Renal cortex interstitium (tissue), 11 donors: ENCODE measurements around the gene TACR2. TPM values are rescaled to one million over a fixed set of nuclear protein-coding genes. Genes with fewer than 3 reads are reported as not detected.

Experiments used
- DNase-seq, 11 donors: peaks; one replicate each; pipeline ENCODE4 v3.0.0-alpha.2; 2013; ENCODE audit warnings: low read depth in 9 of 11, low spot score in 4 of 11; ENCODE audit errors: extremely low read depth in 1 of 11
- polyA plus RNA-seq, 3 donors: library from polyadenylated mRNA; unstranded; fragments of 120-200 nt; gene quantifications; one replicate each; pipeline ENCODE4 v1.2.1, GENCODE V29; 2013; ENCODE audit not compliant: insufficient read length in 3 of 3

Gene TACR2
- polyA plus RNA-seq, 3 donors = 0.18 to 0.47 TPM; not detected in 1

DNA sequence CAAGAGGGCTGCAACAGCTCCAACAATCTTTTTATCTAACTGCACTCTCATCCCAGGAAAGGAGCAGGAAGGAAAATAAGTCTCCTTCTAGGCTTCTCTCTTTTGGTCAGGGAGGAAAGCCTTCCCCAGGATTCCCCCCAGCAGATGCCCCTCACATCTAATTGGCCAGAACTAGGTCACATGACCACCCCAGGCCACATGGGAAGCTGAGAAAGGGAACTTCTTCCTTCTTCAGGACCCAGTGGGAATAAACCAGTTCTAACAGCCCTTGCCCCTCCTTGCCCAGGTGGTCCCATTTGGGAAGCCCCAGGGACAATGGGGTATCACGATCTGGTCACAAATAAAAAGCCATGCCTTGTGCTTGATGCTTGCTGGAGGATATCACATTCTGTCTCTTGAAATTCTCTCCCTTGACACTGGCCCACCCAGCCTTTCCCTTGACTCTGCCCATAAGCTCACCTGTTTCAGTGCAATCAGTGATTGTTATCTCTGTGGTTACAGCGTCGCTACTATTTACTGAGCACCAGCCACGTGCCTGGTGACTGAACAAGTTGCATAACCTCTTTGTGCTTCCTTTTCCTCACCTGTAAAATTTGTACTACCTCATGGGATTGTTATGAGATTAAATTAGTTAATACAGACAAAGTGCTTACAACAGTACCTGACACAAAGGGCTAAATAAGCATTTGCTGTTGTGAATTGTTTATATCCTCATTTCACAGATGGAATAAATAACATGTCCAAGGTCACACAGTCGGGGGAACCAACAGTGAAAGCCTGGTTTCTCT is 9.0 kb upstream of the TACR2 start:
- DNase-seq = no peak

DNA sequence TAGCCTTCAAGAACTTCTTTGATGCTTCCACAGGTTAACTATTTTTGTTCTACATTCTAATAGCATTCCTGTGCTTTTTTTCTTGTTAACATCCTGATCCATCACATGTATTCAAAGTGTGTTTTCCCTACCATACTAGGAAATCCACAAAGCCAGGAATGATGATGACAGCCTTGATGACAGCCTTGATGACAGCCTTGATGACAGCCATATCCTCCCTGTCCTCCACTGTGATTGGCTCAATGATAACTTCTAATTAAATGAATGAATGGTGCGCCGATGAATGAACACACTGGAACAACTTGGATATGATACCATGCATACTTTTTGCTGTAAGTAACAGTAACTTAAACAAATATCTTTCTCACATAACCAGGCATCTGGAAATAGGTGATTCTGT is 8.3 kb upstream of the TACR2 start:
- DNase-seq = no peak

DNA sequence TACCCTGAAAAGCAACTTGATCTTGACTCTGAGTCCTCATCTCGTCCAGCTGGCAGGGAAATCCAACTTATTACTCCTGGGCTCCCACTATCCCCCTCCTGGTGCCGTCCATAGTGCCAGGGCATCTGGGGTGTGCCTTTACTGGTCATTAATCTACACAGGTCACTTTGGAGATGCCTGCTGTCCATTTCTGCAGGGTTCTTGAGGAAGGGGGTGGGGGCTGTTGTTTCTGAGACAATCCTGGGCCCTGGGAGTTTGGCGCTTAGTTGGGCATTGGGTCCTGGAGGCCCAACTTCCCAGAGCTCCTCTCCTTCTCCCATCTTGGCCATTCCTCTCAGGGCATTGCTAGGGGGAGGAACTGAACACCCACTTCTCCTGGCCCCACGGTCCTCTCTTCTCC is 6.0 kb upstream of the TACR2 start:
- no peak for DNase-seq

DNA sequence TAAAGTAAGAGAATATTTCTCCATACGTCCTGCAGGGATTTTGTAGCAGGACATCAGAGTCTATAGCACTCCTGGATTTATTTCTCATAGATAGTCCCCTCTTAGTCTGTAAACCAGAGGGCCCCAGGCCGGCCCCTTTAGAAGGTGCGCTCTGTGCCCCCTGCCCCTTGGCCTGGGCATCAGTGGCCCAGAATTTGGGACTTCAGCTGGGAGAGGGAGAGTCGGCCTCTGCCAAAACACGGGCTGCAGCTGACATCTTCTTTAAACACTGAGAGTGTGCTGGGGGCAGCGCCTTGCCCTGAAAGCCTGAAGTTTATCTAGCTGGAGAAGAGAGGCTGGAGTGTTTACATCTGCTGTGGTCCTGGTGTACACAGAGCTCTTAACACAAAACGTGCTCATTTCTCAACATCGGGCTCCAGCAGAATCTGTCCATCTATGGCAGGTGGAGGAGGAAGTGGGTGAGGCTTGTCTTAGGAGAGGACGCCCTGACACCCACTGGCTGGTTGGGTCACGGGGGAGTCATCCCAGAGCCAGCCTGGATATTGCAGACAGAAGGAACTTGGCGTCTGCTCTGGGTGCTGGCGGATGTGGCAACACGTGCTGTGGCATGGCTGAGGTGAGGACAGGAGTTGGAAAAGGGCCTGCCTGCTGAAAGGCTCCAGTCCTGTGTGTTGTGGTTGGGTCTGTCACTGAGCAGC is 5.0 kb upstream of the TACR2 start:
- no peak for DNase-seq

DNA sequence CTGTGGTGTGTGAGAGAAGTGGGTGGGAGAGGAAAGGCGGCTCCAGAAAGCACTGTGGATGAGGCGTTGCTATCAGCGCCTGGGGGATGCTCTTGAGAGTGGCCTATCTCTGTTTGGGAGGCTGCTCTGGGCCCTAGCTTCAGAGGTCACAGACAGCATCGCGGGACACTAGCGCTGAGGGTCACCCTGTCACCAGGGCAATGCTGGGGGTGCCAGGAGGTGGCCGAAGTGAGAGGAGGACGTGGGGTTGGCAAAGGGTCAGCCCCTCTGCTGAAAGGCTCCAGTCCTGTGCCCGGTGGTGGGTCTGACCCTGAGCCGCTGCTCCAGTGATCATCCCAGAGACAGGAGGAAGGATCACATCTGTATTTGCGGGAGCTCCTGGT is 3.0 kb upstream of the TACR2 start:
- DNase-seq = no peak

DNA sequence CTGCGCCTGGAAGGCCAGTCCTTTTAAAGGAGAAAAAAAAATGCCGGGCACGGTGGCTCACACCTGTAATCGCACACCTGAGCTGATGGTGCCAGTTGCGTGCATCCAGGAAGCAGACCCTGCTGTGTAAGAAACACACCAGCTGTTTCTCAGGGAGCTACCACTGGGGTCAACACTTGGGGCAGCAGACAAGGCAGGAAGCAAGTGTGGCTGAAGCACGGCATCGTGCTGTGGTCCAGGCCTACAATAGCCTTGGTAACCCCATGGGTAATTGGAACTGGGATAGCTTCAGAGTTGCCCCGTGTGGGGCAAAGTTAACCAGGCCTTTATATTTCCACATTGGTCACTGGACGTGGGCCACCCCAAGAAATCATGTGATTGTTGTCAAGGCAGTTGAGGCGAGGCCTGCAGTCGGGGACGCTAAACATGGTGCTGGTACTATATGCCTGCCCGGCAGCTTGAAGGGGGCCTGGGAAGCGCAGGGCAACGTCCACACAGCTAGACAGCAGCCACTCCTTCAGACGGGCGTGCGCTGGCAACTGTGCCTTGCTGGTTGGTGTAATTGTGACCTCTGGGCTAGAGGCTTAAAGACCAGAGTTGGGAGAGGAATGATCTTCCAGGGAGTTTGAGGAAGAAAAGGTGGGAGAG is 2.5 kb upstream of the TACR2 start:
- no peak for DNase-seq

DNA sequence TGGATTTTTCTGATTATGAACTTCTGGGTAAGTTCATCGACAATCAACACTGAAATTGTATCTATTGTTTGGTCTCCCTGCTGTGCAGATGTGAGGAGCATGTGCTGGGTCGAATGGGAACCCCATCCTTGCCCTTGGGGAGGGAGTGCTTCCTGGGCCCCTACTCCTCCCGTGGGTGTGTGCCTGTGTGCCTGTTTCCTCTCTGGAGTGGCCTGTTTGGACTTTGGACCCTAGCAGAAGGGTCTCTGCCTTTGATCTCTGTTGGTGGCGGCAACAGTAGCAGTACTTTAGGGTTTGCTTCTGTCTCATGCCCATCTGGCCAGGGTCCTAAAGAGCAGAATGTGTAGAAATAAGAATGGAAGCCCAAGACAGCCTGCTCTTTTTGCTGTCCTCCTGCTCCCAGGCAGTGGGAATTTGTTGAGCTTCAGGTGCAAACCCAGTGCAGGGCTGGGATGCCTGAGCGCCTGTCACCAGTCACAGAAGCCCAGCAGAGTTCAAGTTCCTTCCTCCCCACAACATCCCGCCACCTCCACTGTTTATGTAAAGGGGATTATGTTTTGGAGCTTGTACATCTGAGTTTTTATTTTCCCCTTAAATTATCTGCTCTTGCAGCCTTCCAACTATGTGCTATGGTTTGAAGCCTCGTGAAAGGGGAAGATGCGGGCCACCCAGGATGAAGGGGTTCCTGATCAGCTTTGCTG is 1.5 kb upstream of the TACR2 start:
- no peak for DNase-seq

DNA sequence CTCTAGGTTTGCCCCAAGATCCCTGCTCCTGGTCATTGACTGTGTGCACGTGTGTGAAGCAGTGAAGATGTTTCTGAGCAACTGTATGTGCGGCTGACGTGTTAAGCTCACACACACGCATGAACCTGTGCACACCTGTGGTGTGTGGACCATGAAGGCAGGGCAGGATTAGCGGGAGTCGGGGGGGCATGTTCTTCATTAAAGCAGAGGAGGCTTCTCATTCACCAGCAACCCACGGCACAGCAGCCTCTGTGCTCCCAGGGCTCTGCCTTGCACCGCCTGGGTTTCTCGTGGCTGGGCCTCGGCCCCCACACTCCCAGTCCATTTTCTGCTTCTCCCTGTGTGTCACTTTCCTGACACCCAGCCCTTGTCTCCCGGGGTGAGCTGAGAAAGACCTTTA is 824 bp upstream of the TACR2 start:
- no peak for DNase-seq

DNA sequence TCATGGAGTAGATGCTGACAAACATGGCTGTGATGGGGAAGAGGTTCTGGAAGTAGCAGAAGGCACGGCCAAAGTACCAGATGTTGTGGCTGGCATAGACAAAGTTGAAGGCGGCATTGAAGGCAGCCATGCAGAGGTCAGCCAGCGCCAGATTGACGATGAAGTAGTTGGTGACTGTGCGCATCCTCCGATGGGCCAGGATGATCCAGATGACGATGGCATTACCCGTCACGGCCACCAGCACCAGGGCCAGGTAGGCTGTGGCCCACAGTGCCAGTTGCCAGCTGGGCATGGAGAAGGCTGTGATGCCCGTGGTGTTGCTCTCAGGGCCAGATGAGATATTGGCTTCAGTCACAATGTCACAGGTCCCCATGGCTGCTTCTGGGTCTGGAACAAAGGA is 767 bp downstream of the TACR2 start:
- DNase-seq = no peak

DNA sequence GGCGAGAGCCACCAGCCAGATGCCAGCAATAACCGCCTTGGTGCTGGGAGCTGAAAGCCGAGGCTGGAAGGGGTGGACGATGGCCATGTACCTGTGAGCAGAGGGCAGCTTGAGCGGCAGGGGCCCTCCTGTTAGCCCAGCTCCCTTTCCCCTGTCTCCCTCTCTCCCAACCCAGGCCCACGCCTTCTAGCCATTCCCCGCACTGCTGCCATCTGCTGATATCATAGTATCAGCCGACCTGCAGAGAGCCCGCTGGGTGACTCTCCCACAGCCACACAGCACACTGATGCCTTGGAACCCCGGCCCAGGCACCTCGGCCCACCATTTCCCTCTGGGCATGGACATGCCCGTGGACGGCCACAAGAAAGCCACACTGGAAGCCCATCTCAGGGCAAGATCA is 1.7 kb downstream of the TACR2 start:
- no peak for DNase-seq

DNA sequence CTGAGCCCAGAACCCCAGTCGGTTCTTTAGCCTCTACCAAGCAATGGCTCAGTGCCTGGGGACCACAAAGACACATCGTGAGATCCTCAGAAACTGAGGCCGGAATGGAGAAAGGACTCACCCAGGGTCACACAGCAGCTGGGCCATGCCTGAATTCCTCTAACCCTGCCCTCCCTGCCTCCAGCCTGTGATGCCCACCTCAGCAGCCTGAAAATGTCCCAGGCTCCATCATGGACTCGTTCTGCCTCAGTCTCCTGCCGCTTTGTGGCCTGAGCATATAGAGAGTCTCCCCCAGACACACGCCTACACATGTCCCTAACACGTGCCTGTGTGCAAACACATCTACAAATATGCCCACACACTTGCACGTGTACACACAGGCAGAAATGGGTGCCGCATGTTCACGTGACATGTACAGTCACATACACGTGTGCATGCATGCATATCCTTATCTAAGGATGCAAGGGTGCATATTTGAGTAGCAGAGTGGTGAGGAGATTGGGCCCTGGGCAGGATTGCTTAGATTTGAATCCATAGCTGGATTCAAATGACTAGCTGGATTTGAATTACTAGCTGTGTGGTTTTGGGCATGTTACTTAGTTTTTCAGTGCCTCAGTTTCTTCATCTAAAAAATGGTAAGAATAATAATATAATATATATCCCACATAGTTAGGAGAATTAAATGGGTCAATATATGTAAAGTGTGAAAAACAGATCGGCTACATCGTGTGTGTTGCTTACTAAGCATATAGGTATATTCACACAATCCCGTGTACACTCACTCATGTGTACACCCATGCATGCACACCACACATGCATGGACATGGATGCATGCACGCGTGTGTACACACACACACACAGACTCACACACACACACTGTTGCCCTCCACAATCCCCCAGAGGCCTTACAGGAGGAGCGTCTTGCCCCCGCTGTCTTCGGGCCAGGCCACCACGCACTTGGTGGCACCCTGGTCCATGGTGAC is 2.4 kb downstream of the TACR2 start:
- no peak for DNase-seq

DNA sequence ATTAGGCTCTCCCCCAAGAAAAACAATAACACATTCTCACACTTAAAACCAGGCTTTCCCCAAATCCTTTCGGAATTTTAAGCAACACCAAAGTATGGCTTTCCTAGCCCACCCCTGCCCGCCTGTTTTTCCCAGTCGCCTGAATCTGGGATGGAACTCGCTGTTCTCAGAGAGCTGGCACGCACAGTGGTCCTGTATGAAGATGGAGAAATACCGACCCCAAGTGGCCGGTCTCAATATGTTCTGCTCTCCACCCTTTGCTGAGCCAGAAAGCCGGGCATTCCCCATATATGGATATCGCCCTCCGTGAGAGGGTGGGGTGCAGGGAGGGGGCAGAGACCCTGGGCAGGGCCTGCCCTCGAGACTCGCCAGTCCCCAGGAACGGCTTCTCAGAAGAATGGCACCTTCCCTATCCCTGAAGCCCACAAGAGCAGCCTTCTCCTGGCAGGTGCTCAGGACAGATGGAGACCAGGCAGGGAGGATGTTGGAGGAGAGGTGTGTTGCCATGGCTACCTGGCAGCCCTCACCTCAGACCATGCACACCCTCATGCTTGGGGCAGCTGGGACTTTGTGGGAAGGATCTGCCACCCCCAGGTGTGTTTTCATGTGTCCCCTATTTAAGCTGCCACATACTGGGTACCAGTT is 3.4 kb downstream of the TACR2 start:
- DNase-seq = peak in 3 of 11 donors; percentile 40 to 49 (median 43)

DNA sequence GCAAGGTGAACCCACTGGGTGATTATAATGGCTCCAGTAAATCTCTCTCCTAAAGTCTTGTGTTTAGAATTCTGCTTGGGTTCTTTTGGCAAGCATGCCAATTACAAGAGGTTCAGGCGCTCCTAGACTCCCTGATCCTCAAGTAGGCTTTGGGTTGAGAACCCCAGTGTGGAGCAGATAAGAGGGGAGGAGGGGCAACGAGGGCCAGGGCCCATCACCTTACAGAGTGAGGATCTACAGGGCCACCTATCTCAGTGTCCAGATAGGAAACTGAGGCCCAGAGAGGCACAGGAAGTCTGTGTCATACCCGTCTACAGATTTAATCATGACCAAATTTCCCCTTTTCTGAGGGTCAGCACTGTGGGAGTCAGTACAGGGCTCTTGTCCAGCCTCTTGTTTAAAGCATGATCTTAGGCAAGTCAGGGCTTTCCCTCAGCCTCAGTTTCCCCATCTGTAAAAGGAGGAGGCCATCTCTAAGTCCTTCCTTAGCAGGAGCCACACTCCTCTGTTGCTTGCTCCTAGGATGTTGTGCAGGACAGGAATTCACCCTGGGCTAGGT is 4.4 kb downstream of the TACR2 start:
- DNase-seq = no peak

DNA sequence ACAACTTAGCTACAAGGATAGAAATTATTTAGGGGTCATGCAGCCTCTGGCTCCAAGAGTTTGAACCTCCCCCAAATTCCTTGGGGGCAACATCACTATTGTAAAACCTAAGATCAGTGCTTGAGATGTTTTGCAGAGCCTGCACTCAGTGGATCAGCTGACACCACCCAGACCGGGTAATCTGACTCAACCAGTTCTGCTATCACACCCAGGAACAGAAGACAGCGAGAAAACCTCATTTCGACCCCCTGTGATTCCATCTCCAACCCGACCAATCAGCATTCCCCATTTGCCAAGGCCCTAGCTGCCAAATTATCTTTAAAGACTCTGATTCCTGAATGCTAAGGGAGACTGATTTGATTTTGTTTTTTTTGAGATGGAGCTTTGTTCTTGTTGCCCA is 5.2 kb downstream of the TACR2 start:
- no peak for DNase-seq

DNA sequence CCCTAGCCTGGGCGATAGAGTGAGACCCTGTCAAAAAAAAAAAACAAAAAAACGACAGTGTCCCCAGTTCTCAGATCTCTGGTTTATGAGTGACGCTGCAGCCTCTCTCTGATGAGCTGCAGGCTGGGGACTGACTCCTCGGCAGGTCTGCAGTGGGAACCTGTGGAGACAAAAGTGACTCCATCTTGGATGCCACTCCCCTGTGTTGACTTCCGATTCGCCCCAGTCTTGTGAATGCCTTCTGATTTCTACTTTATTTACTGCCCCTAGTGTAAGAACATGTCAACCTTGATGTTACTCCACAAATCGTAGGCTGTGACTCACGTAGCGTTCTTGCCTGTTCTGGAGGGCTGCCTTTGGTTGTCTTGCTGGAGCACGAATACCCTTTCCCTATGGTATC is 6.2 kb downstream of the TACR2 start:
- DNase-seq = no peak

DNA sequence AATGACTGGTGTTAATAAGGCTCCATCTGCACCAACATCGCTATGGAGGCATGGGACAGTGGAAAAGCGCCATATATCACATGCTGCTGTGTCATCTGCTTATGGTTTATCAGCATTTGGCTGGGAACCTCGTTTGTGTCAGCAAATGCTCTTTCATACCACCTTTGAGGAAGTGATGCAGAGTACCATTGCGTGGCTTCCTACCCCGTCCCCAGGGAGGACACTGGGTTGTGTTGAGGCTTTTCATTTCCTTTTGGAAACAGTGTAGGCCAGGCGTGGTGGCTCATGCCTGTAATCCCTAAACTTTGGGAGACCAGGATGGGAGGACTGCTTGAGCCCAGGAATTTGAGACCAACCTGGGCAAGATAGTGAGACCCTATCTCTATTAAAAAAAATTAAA is 6.8 kb downstream of the TACR2 start:
- no peak for DNase-seq

DNA sequence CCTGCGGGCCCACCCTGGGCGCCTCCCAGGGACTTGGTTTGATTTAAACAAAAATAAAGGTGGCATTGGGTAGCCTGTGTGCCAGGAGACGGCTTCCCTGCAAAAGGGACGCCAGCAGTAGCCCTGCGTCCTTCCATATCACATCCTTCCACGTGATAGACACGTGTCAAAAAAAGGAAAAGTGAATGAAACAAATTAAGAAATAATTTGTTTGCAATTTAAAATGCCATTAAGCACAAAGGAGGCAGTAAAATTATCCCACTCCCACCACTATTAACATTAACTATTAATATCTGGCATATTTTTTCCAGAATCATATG is 7.6 kb downstream of the TACR2 start:
- DNase-seq = no peak
